HG03097 (cell line): ENCODE data around the gene TXNRD3.

Experiments used
- ATAC-seq: cut with Tn5 transposase; IDR thresholded peaks from one replicate; pipeline ENCODE4 v1.9.1; 2021; ENCODE audit not compliant: unreplicated experiment, low FRiP score

TXNRD3 gene

GRCh38 chr3:126654571-126655383 lies at the start of gene TXNRD3:
TSS of gene TXNRD3 (minus strand) at chr3:126655124.
- ATAC-seq = no peak

GRCh38 chr3:126703512-126704493 lies 48.9 kb upstream of the TXNRD3 start, which contains the start of gene CHCHD6:
TSS of gene CHCHD6 (plus strand) at chr3:126704240. CDS start at chr3:126704313, 73 bp downstream.
- ATAC-seq = peak; percentile 93

- ATAC-seq = no peak
These were observed 44.1 kb upstream of the TXNRD3 start for GRCh38 chr3:126699011-126699410.

- ATAC-seq = no peak
These were observed 41.9 kb upstream of the TXNRD3 start for GRCh38 chr3:126696701-126697267.

GRCh38 chr3:126693921-126694320 lies 39.0 kb upstream of the TXNRD3 start:
- ATAC-seq = no peak

GRCh38 chr3:126692858-126693257 lies 37.9 kb upstream of the TXNRD3 start:
- no peak for ATAC-seq

GRCh38 chr3:126691765-126692164 lies 36.8 kb upstream of the TXNRD3 start:
- ATAC-seq = no peak

GRCh38 chr3:126685493-126685892 lies 30.6 kb upstream of the TXNRD3 start:
- no peak for ATAC-seq

- no peak for ATAC-seq
These were observed 30.1 kb upstream of the TXNRD3 start for GRCh38 chr3:126685021-126685420.

GRCh38 chr3:126684218-126684751 lies 29.4 kb upstream of the TXNRD3 start:
- no peak for ATAC-seq

GRCh38 chr3:126683069-126683468 lies 28.1 kb upstream of the TXNRD3 start:
- no peak for ATAC-seq

- no peak for ATAC-seq
These were observed 27.1 kb upstream of the TXNRD3 start for GRCh38 chr3:126682009-126682408.

- ATAC-seq = no peak
These were observed 25.7 kb upstream of the TXNRD3 start for GRCh38 chr3:126680667-126681055.

- ATAC-seq = no peak
These were observed 25.1 kb upstream of the TXNRD3 start for GRCh38 chr3:126679831-126680666.

- no peak for ATAC-seq
These were observed 24.4 kb upstream of the TXNRD3 start for GRCh38 chr3:126679318-126679751.

GRCh38 chr3:126678693-126679317 lies 23.9 kb upstream of the TXNRD3 start:
- ATAC-seq = no peak

GRCh38 chr3:126677862-126678503 lies 23.1 kb upstream of the TXNRD3 start:
- ATAC-seq = no peak

- ATAC-seq = no peak
These were observed 22.2 kb upstream of the TXNRD3 start for GRCh38 chr3:126676919-126677705.
